K562 (cell line): ENCODE results near the gene HGF. TPM values are rescaled to one million over a fixed set of nuclear protein-coding genes. Genes with fewer than 3 reads are reported as not detected.

Experiments used
- ATAC-seq: fragments of 200-7000 bp; cut with Tn5 transposase; 3 replicates; pipeline ENCODE4 v1.9.1; 2020; ENCODE audit warnings: moderate library complexity
- BruUV-seq: library from RNA; stranded (reverse); fragments of 400-500 nt; replicated peaks from 2 replicates; lab custom pipeline; 2021; lab: Mats Ljungman, UMichigan
- CTCF ChIA-PET: fragments of 300-600 bp; formaldehyde crosslinking; extraction: SDS; loops from one replicate; lab custom pipeline; 2021; ENCODE audit warnings: low intra/inter-chr PET ratio; lab: Yijun Ruan, JAX
- POLR2A ChIA-PET: fragments of 300-600, 350-650 bp; sonication (Branson Sonifier 250); formaldehyde crosslinking; extraction: SDS; loops from one replicate; lab custom pipeline; 2021; ENCODE audit warnings: antibody characterized with exemption, inconsistent platforms; lab: Yijun Ruan, JAX
- DNase-seq, 4 experiments: peaks; one replicate each; pipeline versions ENCODE4 v3.0.0 to v3.0.0-alpha.2; 2011 to 2018; ENCODE audit warnings: low spot score in 3 of 4, mixed read lengths in 3 of 4; ENCODE audit errors: extremely low read depth in 1 of 4
- FAIRE-seq: peaks from 2 replicates; lab custom pipeline; 2011; peaks lifted over from hg19 to GRCh38; lab: Jason Lieb, UNC
- H2AFZ ChIP-seq: 2 replicates; pipeline ENCODE4 v1.6.0; 2011; ENCODE audit warnings: low read depth, low read length, control low read depth, inconsistent platforms
- H3K27ac ChIP-seq: fragments of 200-600 bp; 3 replicates; pipeline ENCODE4 v1.8.0; 2011; ENCODE audit warnings: low read depth, mild to moderate bottlenecking, control low read depth, inconsistent platforms, low read length, moderate library complexity, mixed read lengths; ENCODE audit errors: extremely low read depth
- H3K27me3 ChIP-seq, 2 experiments: fragments of 300-600 bp in 1 of 2; 2 replicates in 1 of 2; 3 replicates in 1 of 2; pipeline versions ENCODE4 v1.6.0 to v1.8.0; 2011; ENCODE audit warnings: inconsistent platforms in 2 of 2, low read length in 2 of 2, mild to moderate bottlenecking in 1 of 2, mixed read lengths in 1 of 2, moderate library complexity in 1 of 2; ENCODE audit not compliant: control insufficient read depth in 2 of 2, insufficient read depth in 2 of 2
- H3K36me3 ChIP-seq: fragments of 300-600 bp; 3 replicates; pipeline ENCODE4 v1.8.0; 2011; ENCODE audit warnings: mild to moderate bottlenecking, low read length, inconsistent platforms; ENCODE audit not compliant: control insufficient read depth, insufficient read depth
- H3K4me1 ChIP-seq, 2 experiments: fragments of 200-600 bp in 1 of 2; replicated peaks in 1 of 2; 2 replicates in 1 of 2; 3 replicates in 1 of 2; pipeline versions ENCODE4 v1.5.1 to v1.8.0; 2011; ENCODE audit warnings: inconsistent platforms in 2 of 2, low read length in 2 of 2, mild to moderate bottlenecking in 1 of 2, mixed read lengths in 1 of 2, moderate library complexity in 1 of 2; ENCODE audit not compliant: control insufficient read depth in 2 of 2, insufficient read depth in 2 of 2
- H3K4me2 ChIP-seq: 2 replicates; pipeline ENCODE4 v1.6.1; 2011; ENCODE audit warnings: low read length, control low read depth, inconsistent platforms, mixed read lengths; ENCODE audit not compliant: insufficient read depth
- H3K4me3 ChIP-seq: fragments of 200-600 bp; sonication (generic), shearing (Covaris generic); 2 replicates; pipeline ENCODE4 v1.5.1; 2016; ENCODE audit warnings: control low read depth, inconsistent platforms
- H3K79me2 ChIP-seq: fragments of 200-600 bp; 3 replicates; pipeline ENCODE4 v1.8.0; 2011; ENCODE audit warnings: low read length, inconsistent platforms; ENCODE audit not compliant: control insufficient read depth, insufficient read depth
- H3K9ac ChIP-seq, 2 experiments: 2 replicates each; pipeline versions ENCODE4 v1.6.0 to v1.6.1; 2011; ENCODE audit warnings: low read depth in 2 of 2, low read length in 2 of 2, control low read depth in 1 of 2, inconsistent platforms in 1 of 2, mild to moderate bottlenecking in 1 of 2, mixed read lengths in 1 of 2; ENCODE audit not compliant: insufficient read depth in 1 of 2
- H3K9me1 ChIP-seq: one replicate; pipeline ENCODE4 v1.6.0; 2011; ENCODE audit warnings: inconsistent platforms, mild to moderate bottlenecking, low read length, moderate library complexity; ENCODE audit not compliant: control insufficient read depth, insufficient read depth
- H3K9me3 ChIP-seq: replicated peaks from 2 replicates; pipeline ENCODE4 v1.5.1; 2011; ENCODE audit warnings: low read depth, low read length, inconsistent platforms; ENCODE audit not compliant: control insufficient read depth, insufficient read depth
- H4K20me1 ChIP-seq: replicated peaks from 2 replicates; pipeline ENCODE4 v1.6.1; 2011; ENCODE audit warnings: low read length, inconsistent platforms, mixed read lengths; ENCODE audit not compliant: control insufficient read depth, insufficient read depth
- BRD9 ChIP-seq: fragments of 450-650 bp; IDR thresholded peaks from 2 replicates; pipeline ENCODE4 v1.6.1; 2018; ENCODE audit warnings: low read depth; ENCODE audit not compliant: partially characterized antibody
- CXXC5 ChIP-seq: fragments of 250-450 bp; sonication (Bioruptor Pico); IDR thresholded peaks from 2 replicates; pipeline ENCODE4 v1.8.0; 2022; ENCODE audit warnings: inconsistent platforms, mild to moderate bottlenecking, moderate library complexity
- EP400 ChIP-seq: fragments of 450-650 bp; IDR thresholded peaks from 2 replicates; pipeline ENCODE4 v1.6.1; 2017; ENCODE audit warnings: antibody characterized with exemption, mild to moderate bottlenecking, moderate library complexity
- EWSR1 ChIP-seq: fragments of 450-650 bp; IDR thresholded peaks from 2 replicates; pipeline ENCODE4 v1.6.1; 2018; ENCODE audit warnings: borderline replicate concordance, mild to moderate bottlenecking, low read depth, moderate library complexity; ENCODE audit not compliant: partially characterized antibody
- HDAC6 ChIP-seq: IDR thresholded peaks from 2 replicates; pipeline ENCODE4 v1.6.1; 2012; ENCODE audit warnings: low read depth, mild to moderate bottlenecking, control low read depth, inconsistent platforms, low read length, moderate library complexity
- HOXB6 ChIP-seq: fragments of 250-450 bp; sonication (Bioruptor Pico); IDR thresholded peaks from 2 replicates; pipeline ENCODE4 v1.5.1; 2022; ENCODE audit warnings: mild to moderate bottlenecking, borderline replicate concordance
- NR4A1 ChIP-seq, 2 experiments: fragments of 250-450 bp in 1 of 2; fragments of 450-650 bp in 1 of 2; sonication (Bioruptor Pico) in 1 of 2; IDR thresholded peaks; 2 replicates each; pipeline versions ENCODE4 v1.4.0 to v1.6.1; 2016 to 2020; ENCODE audit warnings: mild to moderate bottlenecking in 2 of 2, missing compliant biosample characterization in 1 of 2, missing genetic modification characterization in 1 of 2, moderate library complexity in 1 of 2
- POLR2AphosphoS5 ChIP-seq: IDR thresholded peaks from 2 replicates; pipeline ENCODE4 v1.6.1; 2011; ENCODE audit warnings: mild to moderate bottlenecking, low read depth, low read length, moderate library complexity; ENCODE audit not compliant: control insufficient read depth, insufficient read depth
- ZNF274 ChIP-seq: IDR thresholded peaks from 2 replicates; pipeline ENCODE4 v1.6.1; 2011; ENCODE audit warnings: low read depth, mild to moderate bottlenecking, low read length, moderate library complexity, borderline replicate concordance
- ZNF668 ChIP-seq: fragments of 250-450 bp; sonication (Bioruptor Pico); IDR thresholded peaks from 2 replicates; pipeline ENCODE4 v1.8.0; 2022; ENCODE audit warnings: mild to moderate bottlenecking, inconsistent platforms
- WGBS: fragments of 100-300 bp; shearing (Covaris generic); methylation state at CpG from one replicate; pipeline ENCODE4 v1.1.6; 2016; ENCODE audit warnings: low coverage, mixed read lengths; ENCODE audit not compliant: insufficient coverage; ENCODE audit errors: missing lambda C conversion rate; 5-methylcytosine and 5-hydroxymethylcytosine counted together
- in situ Hi-C: fragments of 300-500 bp; cut with MboI; formaldehyde crosslinking; loops from 4 replicates; pipeline ENCODE4 v1.15.0; 2018; ENCODE audit warnings: inconsistent platforms, mixed read lengths
- intact Hi-C: fragments of 100-400 bp; cut with micrococcal nuclease; formaldehyde crosslinking; loops from 2 replicates; pipeline ENCODE4 v1.14.2; 2022
- polyA plus RNA-seq, 8 experiments: library from polyadenylated mRNA; depleted of rRNA in 4 of 8; stranded (reverse) in 5 of 8; unstranded in 3 of 8; fragments of >200 nt; fragmentation: Nextera tagmentation in 2 of 8; fragmentation: Illumina TruSeq in 1 of 8; extraction: Ambion mirVana in 2 of 8; extraction: Trizol in 1 of 8; gene quantifications; 2 replicates each; pipeline versions ENCODE4 v1.2.1 to v1.2.3, GENCODE V29; 2011 to 2014; ENCODE audit warnings: inconsistent platforms in 1 of 8, missing spikeins in 1 of 8
- total RNA-seq, 7 experiments: library from RNA; depleted of rRNA in 6 of 7; stranded (reverse); fragments of >200 nt in 6 of 7; fragmentation: Illumina TruSeq in 2 of 7; extraction: Trizol in 2 of 7; gene quantifications; 2 replicates each; pipeline versions ENCODE4 v1.2.1 to v1.2.3, GENCODE V29; 2011 to 2021; ENCODE audit warnings: low replicate concordance in 1 of 7
- TF ChIP-seq, protein P1 (sequence below), 2 experiments: IDR thresholded peaks; 2 replicates each; pipeline ENCODE4 v1.6.1; 2012; ENCODE audit warnings: improper control_type of control experiment in 2 of 2, low read depth in 2 of 2, low read length in 2 of 2, borderline replicate concordance in 1 of 2
- TF ChIP-seq, protein P2 (sequence below), 2 experiments: IDR thresholded peaks; 2 replicates each; pipeline ENCODE4 v1.6.1; 2011; ENCODE audit warnings: borderline replicate concordance in 1 of 2, control low read depth in 1 of 2, low read depth in 1 of 2, low read length in 1 of 2, mild to moderate bottlenecking in 1 of 2, mixed read lengths in 1 of 2, moderate library complexity in 1 of 2; ENCODE audit not compliant: insufficient read depth in 1 of 2, insufficient read length in 1 of 2, poor library complexity in 1 of 2, severe bottlenecking in 1 of 2; ENCODE audit errors: extremely low read depth in 1 of 2
- TF ChIP-seq, protein P3 (sequence below): IDR thresholded peaks from 2 replicates; pipeline ENCODE4 v1.6.1; 2011; ENCODE audit not compliant: insufficient read length; ENCODE audit errors: extremely low read depth
- TF ChIP-seq, protein P4 (sequence below): fragments of 250-450 bp; sonication (Bioruptor Pico); IDR thresholded peaks from 2 replicates; pipeline ENCODE4 v1.5.0; 2021; ENCODE audit warnings: mild to moderate bottlenecking, borderline replicate concordance

Gene HGF
- total and polyA plus RNA-seq, 9 of the 15 experiments (the other 6 are each of a cell fraction or from before 2014, with no cell fraction given): 0.02 TPM; not detected in 8

DNA sequence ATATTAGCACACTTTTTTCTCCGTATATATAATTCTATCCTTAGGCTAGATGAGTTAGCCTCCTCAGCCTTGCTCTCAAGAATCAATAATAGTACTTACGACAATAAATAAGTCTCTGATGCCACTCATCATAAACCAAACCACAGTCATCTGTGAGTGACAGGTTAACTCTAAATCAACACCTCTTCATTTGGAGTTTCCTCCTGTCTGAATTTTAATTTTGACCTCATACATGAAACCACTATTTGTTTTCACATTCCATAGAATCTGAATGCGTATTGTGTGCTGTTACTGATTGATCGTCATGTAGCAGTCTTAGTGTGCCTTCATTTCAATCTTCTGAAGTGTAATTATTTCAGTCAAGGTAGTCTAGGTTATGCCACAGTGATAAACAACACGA is 85.8 kb downstream of the HGF start:
- Histone ChIP-seq H3K4me1 (no peaks in the 10 kb centered on the region), H3K9me3 (peaks cover 3% of the 10 kb centered on the region), H3K27ac (no peak overlapping the region), H3K9ac (no peak overlapping the region), H3K36me3 (no peaks in the 10 kb centered on the region), H2AFZ (no peak overlapping the region), H3K9me1 (no peaks in the 10 kb centered on the region), H3K79me2 (no peaks in the 10 kb centered on the region), H4K20me1 (no peaks in the 10 kb centered on the region), H3K27me3 (no peaks in the 10 kb centered on the region), H3K4me2 (no peak overlapping the region), H3K4me3 (no peak overlapping the region)
- WGBS: 1% methylated on average over 5 of the region's 5 CpGs
- ATAC-seq (no peak), DNase-seq (no peak), FAIRE-seq (no peak)
- ChIA-PET POLR2A (no interaction called here), CTCF (no interaction called here)
- intact Hi-C loops (no loop called here), in situ Hi-C loops (no loop called here)
- BruUV-seq: no TSS peak
- TF ChIP-seq BRD9: no peak
- TF ChIP-seq EWSR1: no peak
- no peak for TF ChIP-seq CXXC5 (CRISPR knock-in tag)
- TF ChIP-seq NR4A1 (CRISPR knock-in tag; IDR thresholded peaks at IDR 0.05): no peak
- TF ChIP-seq NR4A1 (tag; IDR thresholded peaks at IDR 0.05): no peak
- TF ChIP-seq, protein P1, sequence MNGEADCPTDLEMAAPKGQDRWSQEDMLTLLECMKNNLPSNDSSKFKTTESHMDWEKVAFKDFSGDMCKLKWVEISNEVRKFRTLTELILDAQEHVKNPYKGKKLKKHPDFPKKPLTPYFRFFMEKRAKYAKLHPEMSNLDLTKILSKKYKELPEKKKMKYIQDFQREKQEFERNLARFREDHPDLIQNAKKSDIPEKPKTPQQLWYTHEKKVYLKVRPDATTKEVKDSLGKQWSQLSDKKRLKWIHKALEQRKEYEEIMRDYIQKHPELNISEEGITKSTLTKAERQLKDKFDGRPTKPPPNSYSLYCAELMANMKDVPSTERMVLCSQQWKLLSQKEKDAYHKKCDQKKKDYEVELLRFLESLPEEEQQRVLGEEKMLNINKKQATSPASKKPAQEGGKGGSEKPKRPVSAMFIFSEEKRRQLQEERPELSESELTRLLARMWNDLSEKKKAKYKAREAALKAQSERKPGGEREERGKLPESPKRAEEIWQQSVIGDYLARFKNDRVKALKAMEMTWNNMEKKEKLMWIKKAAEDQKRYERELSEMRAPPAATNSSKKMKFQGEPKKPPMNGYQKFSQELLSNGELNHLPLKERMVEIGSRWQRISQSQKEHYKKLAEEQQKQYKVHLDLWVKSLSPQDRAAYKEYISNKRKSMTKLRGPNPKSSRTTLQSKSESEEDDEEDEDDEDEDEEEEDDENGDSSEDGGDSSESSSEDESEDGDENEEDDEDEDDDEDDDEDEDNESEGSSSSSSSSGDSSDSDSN (IDR thresholded peaks at IDR 0.05; ENCODE audit: borderline replicate concordance in 1 of 2, low read depth in 2 of 2, low read length in 2 of 2): no peak
- TF ChIP-seq, protein P2, sequence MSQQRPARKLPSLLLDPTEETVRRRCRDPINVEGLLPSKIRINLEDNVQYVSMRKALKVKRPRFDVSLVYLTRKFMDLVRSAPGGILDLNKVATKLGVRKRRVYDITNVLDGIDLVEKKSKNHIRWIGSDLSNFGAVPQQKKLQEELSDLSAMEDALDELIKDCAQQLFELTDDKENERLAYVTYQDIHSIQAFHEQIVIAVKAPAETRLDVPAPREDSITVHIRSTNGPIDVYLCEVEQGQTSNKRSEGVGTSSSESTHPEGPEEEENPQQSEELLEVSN (IDR thresholded peaks at IDR 0.05; ENCODE audit: borderline replicate concordance in 1 of 2, extremely low read depth in 1 of 2, insufficient read depth in 1 of 2, insufficient read length in 1 of 2, low read depth in 1 of 2, low read length in 1 of 2, poor library complexity in 1 of 2, severe bottlenecking in 1 of 2): no peak
- no peak for TF ChIP-seq HDAC6
- TF ChIP-seq, protein P3, sequence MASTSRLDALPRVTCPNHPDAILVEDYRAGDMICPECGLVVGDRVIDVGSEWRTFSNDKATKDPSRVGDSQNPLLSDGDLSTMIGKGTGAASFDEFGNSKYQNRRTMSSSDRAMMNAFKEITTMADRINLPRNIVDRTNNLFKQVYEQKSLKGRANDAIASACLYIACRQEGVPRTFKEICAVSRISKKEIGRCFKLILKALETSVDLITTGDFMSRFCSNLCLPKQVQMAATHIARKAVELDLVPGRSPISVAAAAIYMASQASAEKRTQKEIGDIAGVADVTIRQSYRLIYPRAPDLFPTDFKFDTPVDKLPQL: no peak
- no peak for TF ChIP-seq EP400
- TF ChIP-seq ZNF274: no peak
- no peak for TF ChIP-seq POLR2AphosphoS5
- TF ChIP-seq ZNF668 (CRISPR knock-in tag): no peak
- TF ChIP-seq, protein P4, sequence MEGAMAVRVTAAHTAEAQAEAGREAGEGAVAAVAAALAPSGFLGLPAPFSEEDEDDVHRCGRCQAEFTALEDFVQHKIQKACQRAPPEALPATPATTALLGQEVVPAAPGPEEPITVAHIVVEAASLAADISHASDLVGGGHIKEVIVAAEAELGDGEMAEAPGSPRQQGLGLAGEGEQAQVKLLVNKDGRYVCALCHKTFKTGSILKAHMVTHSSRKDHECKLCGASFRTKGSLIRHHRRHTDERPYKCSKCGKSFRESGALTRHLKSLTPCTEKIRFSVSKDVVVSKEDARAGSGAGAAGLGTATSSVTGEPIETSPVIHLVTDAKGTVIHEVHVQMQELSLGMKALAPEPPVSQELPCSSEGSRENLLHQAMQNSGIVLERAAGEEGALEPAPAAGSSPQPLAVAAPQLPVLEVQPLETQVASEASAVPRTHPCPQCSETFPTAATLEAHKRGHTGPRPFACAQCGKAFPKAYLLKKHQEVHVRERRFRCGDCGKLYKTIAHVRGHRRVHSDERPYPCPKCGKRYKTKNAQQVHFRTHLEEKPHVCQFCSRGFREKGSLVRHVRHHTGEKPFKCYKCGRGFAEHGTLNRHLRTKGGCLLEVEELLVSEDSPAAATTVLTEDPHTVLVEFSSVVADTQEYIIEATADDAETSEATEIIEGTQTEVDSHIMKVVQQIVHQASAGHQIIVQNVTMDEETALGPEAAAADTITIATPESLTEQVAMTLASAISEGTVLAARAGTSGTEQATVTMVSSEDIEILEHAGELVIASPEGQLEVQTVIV (CRISPR knock-in tag): no peak
- TF ChIP-seq HOXB6: no peak
